Measurements from ENCODE around the gene NTNG1.

Gene NTNG1

DNA sequence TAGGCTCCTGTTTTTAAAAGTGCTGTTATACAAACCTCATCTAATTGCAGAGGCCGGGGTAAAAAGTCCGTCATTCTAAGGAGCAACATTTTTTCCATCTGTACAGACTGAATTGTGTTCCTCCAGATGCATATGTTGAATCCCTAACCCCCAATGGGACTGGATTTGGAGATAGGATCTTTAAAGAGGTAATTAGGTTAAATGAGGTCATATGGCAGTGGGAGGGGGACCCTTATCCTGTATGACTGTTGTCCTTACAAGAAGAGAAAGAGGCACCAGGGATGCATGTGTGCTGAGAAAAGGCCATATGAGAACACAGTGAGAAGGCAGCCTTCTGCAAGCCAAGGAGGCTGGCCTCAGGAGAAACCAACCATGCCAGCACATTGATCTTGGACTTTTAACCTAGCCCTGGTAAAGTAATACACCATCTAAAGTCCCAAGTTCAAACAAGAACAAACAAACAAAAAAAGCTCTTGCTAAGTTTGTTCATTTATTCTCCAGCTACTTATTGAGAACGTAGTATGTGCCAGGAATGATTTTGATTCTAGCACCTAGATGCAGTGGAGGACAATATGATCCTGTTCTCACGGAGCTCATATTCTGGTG, 352.4 kb downstream of the NTNG1 start:
- no peak for DNase-seq (ENCODE audit: low read depth in 1 of 2, low spot score in 1 of 2)

DNA sequence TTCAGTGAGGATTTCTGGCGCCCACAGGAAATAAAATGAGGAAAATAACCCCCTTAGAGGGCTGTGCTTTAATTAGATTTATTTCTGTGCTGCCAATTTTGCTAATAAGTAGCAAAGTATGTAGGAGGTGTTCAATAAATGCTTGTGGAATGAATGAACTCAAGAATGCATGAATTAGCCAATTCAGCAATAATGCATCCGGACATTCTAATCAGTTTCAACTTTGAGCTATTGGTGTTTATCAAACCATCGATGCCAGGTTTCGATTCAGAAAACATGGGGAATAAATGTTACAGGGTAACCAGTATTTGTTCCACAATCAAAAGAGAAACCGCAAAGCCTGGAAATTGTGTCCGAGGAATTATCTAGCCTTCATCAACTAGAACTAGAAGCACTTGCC, 353.2 kb downstream of the NTNG1 start:
- DNase-seq (ENCODE audit: low read depth in 1 of 2, low spot score in 1 of 2) = no peak

DNA sequence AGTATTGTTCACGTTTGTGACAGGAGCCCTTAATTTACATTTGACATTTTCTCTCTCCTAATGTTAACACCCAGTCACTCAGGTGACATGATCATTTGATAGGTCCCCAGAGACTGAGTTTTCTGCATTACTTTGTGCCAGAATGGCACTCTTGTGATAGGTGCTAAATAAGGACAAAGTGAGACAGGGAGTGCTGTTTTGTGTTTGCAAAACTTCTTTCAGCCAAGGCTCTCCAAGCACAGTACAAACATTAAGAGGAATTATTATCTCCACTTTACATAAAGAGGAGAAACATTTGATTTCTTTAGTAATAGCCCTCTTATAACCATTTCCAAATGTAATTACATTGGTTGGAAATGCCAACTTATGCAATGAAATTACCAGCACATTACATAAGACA, 355.2 kb downstream of the NTNG1 start:
- no peak for DNase-seq (ENCODE audit: low read depth in 1 of 2, low spot score in 1 of 2)

DNA sequence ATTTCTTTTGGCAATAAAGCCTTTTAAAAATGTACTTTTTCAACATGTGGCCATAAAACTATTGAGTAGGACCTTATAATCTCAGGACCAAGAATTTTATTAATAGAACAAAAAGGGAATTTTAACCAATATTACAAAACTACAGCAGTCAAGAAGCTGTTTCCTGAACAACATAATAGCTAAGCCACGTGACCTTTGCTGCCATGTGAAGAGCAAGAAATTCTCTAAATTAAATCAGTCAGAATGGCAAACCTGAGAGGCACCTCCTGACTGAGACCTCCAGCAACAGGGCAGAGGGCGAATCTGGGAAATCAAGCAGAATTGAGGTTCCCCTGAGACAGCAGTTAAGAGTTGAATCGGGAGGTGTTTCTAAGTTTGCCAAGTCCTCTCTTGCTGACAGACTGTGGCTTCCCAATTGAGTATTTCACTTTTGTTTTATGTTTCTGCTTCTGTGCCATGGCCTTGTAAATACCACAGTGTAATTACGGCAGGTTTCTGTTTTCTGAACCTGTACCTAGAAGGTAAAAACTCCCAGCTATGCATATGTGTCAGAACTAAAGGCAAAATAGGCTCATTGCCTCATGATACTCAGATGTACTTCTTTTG, 358.4 kb downstream of the NTNG1 start:
- no peak for DNase-seq (ENCODE audit: low read depth in 1 of 2, low spot score in 1 of 2)

DNA sequence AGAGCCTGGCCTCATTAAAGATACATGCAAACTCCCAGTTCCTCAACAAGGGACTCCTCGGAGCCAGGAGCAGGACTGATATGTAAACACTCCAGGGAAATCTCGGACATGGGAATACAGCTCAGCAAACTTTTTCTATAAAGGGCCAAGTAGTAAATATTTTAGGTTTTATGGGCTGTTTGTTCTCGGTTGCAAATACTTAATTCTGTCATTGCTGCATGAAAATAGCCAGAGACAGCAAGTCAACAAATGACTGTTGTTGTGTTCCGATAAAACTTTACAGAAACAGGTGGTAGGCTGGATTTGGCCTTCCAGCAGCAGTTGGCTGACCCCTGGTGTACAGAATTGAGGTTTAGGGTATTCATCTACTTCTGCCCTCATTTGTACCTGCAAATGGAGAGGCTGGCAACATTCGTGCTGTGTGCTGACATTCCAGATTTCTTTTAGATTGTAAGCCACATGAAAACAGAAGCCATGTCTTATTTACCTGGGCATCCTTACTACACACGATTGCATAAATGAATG, 360.3 kb downstream of the NTNG1 start:
- no peak for DNase-seq (ENCODE audit: low read depth in 1 of 2, low spot score in 1 of 2)

DNA sequence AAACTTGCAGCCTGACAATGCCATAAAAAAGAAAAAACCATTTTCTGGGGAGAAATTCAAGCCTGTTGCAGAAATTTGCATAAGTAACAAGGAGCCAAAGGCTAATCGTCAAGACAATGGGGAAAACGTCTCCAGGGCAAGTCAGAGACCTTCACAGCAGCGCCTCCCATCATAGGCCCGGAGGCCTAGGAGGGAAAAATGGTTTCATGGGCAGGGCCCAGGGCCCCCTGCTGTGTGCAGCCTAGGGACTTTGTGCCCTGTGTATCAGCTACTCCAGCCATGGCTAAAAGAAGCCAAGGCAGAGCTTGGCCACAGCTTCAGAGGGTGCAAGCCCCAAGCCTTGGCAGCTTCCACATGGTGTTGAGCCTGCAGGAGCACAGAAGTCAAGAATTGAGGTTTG, 369.5 kb downstream of the NTNG1 start:
- no peak for DNase-seq (ENCODE audit: low read depth in 1 of 2, low spot score in 1 of 2)

DNA sequence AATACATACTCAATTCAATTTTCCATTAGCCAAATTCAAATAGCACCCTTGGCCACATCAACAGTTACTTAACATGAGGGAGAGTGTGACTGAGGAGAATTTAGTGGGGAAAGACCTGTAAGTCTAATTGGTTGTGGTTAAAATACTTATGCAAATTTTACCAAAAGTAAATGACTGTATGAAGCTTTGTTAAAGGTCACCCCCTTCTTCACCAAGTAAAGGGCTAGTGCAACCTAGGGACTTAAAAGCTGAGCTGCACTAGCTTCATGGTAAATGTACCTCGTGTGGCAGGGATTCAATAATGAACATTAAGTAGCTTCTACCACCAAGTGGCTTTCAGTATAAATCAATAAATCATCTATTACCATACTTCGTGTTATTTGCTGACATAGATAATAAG, 372.0 kb downstream of the NTNG1 start:
- DNase-seq (ENCODE audit: low read depth in 1 of 2, low spot score in 1 of 2) = no peak

DNA sequence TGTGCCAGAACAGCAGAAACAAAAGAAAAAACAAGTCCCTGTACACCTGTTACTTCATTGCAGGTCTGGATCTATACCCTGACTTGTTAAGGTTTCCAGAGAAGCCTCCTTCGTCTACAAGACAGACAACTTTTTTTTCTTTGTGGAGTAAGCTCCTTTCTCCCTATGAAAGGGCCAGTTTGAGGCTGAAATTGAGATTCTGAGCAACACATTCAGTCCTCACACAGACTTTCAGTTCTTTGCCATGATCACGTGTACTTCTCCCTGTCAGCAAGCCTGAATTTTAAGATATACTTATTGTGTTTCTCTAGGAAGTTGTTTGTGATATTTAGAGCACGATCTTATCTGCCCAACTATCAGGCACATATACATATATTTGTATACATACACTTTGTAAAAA, 374.0 kb downstream of the NTNG1 start:
- no peak for DNase-seq (ENCODE audit: low read depth in 1 of 2, low spot score in 1 of 2)

DNA sequence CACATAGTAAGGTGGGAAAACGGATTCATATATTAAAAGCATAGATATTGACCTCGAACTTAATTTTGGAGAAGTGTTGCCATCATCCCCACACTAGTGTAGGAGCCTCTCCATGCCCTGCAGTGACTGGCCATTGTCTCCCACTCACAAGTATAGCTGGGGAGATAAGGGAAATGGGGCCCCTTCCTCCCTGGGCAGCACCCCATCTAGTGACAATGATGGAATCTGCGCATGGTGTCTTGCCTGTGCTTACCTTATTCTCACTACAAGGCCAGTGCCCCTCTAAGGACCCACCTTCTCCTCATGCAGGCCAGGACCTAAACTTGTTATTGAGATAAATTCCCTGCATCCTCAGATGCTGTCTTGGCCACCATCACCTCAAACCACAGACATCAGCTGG, 374.9 kb downstream of the NTNG1 start:
- DNase-seq (ENCODE audit: low read depth in 1 of 2, low spot score in 1 of 2) = no peak

DNA sequence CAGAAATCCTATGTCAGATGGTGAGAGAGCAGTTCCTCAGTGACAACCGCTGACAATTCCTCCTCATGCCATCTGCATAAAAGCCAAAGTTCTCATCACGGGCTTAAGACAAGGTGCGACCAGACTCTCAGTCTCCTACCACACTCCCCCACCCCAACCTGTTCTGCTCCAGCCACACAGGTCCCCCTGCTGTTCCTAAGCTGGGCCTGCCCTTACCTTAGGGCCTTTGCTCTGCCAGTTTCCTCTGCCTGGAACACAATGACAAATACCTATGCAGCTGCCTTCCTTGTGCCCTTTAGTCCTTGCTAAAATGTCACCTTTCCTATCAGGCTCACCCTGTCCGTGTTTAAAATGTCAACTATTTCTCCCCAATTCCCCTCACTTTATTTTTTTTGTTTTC, 382.2 kb downstream of the NTNG1 start:
- no peak for DNase-seq (ENCODE audit: low read depth in 1 of 2, low spot score in 1 of 2)

DNA sequence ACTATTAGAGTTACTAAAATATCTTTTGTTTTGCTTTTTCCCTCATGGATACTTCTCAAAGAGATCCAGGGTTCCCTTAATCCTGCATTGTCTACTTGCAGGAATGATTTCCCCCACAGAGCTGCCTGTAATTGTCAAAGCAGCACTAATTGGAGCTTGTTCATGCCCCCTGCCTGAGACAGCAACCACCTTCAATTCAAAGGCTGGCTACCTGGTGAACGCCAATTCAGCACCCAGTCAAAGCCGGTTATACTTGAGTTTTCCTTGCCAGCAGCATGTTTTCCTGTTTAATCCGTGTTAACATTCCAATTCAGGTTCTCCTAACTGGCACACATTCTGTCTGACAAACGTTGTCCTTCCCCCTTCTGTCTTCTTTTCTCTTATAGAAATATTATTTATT, 382.9 kb downstream of the NTNG1 start:
- no peak for DNase-seq (ENCODE audit: low read depth in 1 of 2, low spot score in 1 of 2)

DNA sequence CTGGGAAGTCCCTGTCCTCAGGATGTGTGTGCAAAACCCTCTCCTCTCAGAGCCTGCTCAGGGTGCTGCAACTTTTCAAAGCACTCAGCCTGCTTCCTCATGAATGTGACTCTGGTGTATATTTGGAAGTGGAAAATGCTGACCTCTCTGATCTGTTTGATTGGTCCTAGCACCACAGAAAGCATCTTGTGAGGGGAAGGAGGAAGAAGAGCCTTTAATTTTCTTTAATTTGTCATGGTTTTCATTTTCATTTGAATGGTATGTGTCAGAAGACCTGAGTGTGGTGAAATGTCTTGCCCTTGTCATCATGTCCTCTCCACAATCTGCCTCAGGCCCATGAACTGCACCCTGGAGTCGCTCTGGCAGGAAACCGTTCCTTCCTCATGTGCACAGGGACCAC, 383.5 kb downstream of the NTNG1 start:
- DNase-seq (ENCODE audit: low read depth in 1 of 2, low spot score in 1 of 2) = no peak

DNA sequence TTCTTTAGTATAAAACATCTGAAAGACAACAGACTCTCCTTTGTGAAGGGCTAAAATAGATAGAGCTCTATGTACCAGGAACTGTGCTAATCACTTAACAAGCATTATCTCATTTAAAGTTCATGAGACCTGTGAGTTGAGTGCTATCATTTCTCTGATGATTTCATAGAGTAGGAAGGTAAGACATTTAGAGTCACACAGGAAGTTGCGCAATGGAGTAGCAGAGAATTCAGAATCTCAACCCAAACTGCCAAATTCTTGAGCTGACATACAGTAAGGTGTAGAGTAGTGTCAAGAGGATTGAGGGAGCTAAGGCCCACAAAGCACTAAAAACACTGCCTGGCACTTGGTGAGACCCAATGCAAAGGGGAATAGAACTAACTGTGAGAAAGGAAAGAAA, 384.3 kb downstream of the NTNG1 start:
- no peak for DNase-seq (ENCODE audit: low read depth in 1 of 2, low spot score in 1 of 2)

DNA sequence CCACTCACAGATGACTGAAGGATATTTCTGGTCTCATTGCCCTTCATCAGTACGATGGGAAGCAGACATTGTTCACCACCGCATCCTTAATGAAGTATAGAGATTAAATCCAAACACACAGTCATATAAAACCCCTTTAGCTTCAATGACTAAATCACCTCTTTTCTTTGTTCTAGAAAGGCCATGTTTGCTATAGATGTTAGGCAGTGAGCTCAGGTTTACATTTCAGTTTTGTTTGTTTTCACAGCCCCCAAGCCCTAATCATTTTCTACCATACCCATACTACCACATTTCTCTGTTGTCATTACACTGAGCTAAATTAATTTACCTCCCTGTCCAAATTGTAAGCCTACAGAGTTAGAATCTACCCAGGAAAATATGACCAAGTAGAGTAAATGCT, 385.1 kb downstream of the NTNG1 start:
- no peak for DNase-seq (ENCODE audit: low read depth in 1 of 2, low spot score in 1 of 2)

DNA sequence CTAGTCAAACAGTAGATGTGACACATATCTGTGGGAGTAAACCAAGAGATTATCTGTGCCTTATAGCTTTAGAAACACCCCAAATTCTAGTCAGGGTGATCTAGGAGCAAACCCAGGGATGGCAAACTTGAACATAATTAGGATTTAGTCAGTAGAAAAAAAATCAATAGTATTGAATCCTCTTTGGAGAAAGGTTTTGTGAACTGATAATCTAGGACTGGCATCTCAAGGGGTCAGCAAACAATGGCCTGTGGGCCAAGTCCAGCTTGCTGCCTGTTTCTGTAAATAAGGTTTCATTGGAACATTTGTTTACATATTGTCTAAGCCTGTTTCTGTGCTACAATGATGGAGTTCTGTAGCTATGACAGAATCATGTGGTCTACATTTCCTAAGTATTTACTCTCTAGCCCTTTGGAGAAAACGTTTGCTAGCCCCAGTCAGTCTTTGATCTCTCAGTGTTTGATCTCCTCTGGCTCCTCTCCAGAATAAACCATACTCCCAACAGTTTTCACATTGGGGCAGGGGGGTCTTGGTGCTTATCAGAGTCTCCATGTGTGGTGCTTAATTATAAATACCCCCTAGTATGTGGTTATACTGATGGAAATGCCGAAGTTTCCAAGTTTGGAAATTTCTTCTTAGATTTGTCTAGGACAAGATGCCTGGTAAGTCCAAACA, 385.8 kb downstream of the NTNG1 start:
- DNase-seq (ENCODE audit: low read depth in 1 of 2, low spot score in 1 of 2) = no peak

DNA sequence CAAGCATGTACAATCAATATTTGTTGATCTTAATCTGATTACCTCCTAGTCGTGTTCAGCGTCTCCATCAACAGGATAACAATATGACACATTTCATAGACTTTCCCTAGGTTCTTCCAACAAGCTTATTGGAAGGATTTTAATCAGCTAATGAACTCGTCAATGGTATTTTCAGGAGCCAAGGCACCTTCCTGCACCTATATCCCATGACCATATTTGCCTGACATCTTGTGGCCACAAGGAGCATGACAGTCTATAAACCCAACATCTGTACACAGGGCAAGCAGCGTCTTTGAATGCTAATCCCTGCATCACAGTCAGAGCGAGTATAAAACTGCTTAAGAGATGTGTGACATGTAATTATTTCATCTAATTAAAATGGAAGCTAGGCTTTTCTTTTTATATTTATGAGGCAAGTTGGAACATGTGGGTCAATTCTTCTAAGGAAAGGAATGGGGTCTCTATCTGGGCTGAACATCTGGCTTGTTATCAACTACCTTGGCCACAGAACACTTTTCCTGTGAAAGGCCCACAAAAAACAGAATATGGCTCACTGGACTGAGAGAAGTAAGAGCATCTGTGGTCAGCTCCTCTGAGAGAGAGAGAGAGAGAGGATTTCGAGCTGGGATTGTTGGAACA, 388.8 kb downstream of the NTNG1 start:
- no peak for DNase-seq (ENCODE audit: low read depth in 1 of 2, low spot score in 1 of 2)

DNA sequence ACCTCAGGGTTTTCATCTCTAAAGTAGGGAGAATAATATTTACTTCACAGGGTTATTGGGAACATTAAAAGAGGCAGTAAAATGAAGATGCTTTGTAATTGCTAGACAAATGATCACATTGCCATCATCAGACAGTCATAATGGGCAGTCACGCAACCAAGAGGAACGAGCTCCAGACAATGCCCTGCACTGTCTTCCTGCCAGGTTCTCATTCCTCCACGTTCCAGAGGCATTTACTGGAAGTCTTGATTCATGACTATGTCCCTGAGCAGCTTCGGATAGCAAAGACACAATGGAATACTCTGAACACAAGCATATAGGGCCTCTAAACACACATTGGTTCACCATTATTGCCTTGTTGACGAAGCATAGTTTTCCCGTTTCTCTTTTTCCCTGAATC, 389.7 kb downstream of the NTNG1 start:
- no peak for DNase-seq (ENCODE audit: low read depth in 1 of 2, low spot score in 1 of 2)

DNA sequence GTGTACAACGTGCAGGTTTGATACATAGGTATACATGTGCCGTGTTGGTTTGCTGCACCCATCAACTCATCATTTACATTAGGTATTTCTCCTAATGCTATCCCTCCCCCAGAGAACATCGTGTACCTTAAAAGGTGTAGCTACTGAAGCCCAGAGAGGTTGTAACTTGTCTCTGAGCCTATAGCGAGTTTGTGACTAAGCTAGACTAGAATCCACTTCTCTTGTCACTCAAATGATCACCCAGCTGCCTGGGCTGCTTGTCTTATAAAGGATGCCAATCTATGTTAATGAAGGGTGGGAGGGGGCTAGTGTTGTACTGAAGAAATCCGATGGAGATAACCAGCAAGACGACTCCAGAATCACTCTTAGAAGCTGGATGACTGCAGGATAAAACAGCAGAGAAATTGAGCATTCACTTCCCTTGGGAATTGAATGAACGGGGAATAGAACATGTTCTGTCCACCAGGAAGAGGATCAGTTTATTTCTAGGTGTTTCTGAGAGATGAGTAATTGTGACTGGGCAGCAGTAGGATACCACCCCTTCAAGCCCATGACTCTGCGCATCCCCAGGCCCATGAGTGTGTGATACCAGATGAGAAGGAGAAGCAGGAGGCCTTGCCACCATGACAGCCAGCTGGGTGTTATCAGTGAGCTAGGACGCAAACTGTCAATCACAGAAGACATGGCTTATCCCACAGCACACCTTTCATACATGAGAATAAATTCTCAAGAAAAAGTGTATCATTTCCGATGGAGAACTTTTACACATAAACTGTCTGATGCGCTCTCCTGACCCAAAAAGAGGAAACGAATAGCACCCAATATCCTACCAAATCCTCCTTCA, 390.4 kb downstream of the NTNG1 start:
- no peak for DNase-seq (ENCODE audit: low read depth in 1 of 2, low spot score in 1 of 2)

DNA sequence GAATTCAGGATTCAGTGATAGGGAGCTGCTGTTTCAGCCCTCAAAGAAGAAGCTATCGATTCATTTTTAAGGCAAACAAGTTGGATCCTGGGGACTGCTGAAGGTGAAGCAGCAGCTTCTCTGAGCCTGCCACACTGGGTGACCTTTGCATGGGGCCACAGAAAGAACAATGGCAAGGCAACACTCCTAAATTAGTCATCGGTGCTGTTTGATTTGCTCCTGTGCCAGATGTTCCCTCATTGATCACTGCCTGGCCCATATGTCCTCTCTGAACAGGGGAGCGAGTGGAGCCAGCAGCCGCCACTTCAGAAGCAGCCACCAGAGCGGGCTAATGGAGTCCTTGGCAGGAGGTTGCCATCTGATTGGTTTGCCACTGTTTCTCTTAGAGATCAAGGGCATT, 391.5 kb downstream of the NTNG1 start:
- DNase-seq (ENCODE audit: low read depth in 1 of 2, low spot score in 1 of 2) = no peak
